Neural cell (in vitro differentiated cells): ENCODE data around the gene DCP1A. TPM values are rescaled to one million over a fixed set of nuclear protein-coding genes. Genes with fewer than 3 reads are reported as not detected.

Source experiments
- H2AFZ ChIP-seq: fragments of 200-600, 300-800 bp; sonication (generic), shearing (Covaris generic); 2 replicates; pipeline ENCODE4 v1.6.0; 2014; ENCODE audit warnings: low read depth, mild to moderate bottlenecking, antibody characterized with exemption, low read length, moderate library complexity
- H3F3A ChIP-seq: fragments of 200-600 bp; shearing (Covaris generic); 2 replicates; pipeline ENCODE4 v1.6.1; 2016; ENCODE audit warnings: mild to moderate bottlenecking, moderate library complexity, mixed read lengths, antibody characterized with exemption, low read length; ENCODE audit not compliant: insufficient read depth, poor library complexity, severe bottlenecking
- H3K27ac ChIP-seq: fragments of 200-600, 300-800 bp; sonication (generic), shearing (Covaris generic); 2 replicates; pipeline ENCODE4 v1.5.1; 2014; ENCODE audit warnings: mild to moderate bottlenecking, low read length, moderate library complexity
- H3K27me3 ChIP-seq: fragments of 300-800, 200-600 bp; sonication (generic), shearing (Covaris generic); 2 replicates; pipeline ENCODE4 v1.6.0; 2014; ENCODE audit warnings: mild to moderate bottlenecking, low read depth, low read length, moderate library complexity; ENCODE audit not compliant: insufficient read depth
- H3K36me3 ChIP-seq: fragments of 300-800, 200-600 bp; sonication (generic), shearing (Covaris generic); 2 replicates; pipeline ENCODE4 v1.5.1; 2014; ENCODE audit warnings: mild to moderate bottlenecking, antibody characterized with exemption, low read length, moderate library complexity; ENCODE audit not compliant: insufficient read depth
- H3K4me2 ChIP-seq: fragments of 300-800, 200-600 bp; sonication (generic), shearing (Covaris generic); 2 replicates; pipeline ENCODE4 v1.6.0; 2014; ENCODE audit warnings: mild to moderate bottlenecking, low read length
- H3K4me3 ChIP-seq: fragments of 300-800, 200-600 bp; sonication (generic), shearing (Covaris generic); 2 replicates; pipeline ENCODE4 v1.5.1; 2014; ENCODE audit warnings: mild to moderate bottlenecking, low read length, moderate library complexity
- H3K79me2 ChIP-seq: fragments of 200-600 bp; shearing (Covaris generic); replicated peaks from 2 replicates; pipeline ENCODE4 v1.6.0; 2014; ENCODE audit warnings: mild to moderate bottlenecking, low read length, moderate library complexity; ENCODE audit not compliant: insufficient read depth
- H3K9ac ChIP-seq: fragments of 300-800, 200-600 bp; sonication (generic), shearing (Covaris generic); 2 replicates; pipeline ENCODE4 v1.6.1; 2016; ENCODE audit warnings: mild to moderate bottlenecking, low read length, mixed read lengths
- H3K9me2 ChIP-seq: fragments of 200-600 bp; shearing (Covaris generic); 2 replicates; pipeline ENCODE4 v1.6.1; 2016; ENCODE audit warnings: mild to moderate bottlenecking, low read length, mixed read lengths; ENCODE audit not compliant: insufficient read depth
- H3K9me3 ChIP-seq: fragments of 200-600, 300-800 bp; sonication (generic), shearing (Covaris generic); 2 replicates; pipeline ENCODE4 v1.6.1; 2016; ENCODE audit warnings: mild to moderate bottlenecking, mixed run types, low read length, moderate library complexity, mixed read lengths
- H4K20me1 ChIP-seq: fragments of 200-600 bp; shearing (Covaris generic); 2 replicates; pipeline ENCODE4 v1.6.1; 2016; ENCODE audit warnings: mild to moderate bottlenecking, mixed run types; ENCODE audit not compliant: insufficient read depth
- EP300 ChIP-seq: fragments of 450-650 bp; conservative IDR thresholded peaks from 2 replicates; pipeline ENCODE4 v1.6.1; 2014; ENCODE audit warnings: antibody characterized with exemption, mild to moderate bottlenecking, moderate library complexity; ENCODE audit not compliant: poor library complexity, severe bottlenecking
- EZH2 ChIP-seq: fragments of 200-600, 300-800 bp; shearing (Covaris generic), sonication (generic); IDR thresholded peaks from 2 replicates; pipeline ENCODE4 v1.6.1; 2014; ENCODE audit warnings: antibody characterized with exemption, low read length, borderline replicate concordance, mild to moderate bottlenecking; ENCODE audit not compliant: insufficient read depth, poor library complexity, severe bottlenecking
- MXI1 ChIP-seq: fragments of 450-650 bp; conservative IDR thresholded peaks from 2 replicates; pipeline ENCODE4 v1.6.1; 2014; ENCODE audit warnings: antibody characterized with exemption, mild to moderate bottlenecking; ENCODE audit not compliant: poor library complexity, severe bottlenecking
- POLR2AphosphoS5 ChIP-seq: IDR thresholded peaks from 2 replicates; pipeline ENCODE4 v1.6.1; 2012
- RAD21 ChIP-seq: fragments of 450-650 bp; conservative IDR thresholded peaks from 2 replicates; pipeline ENCODE4 v1.6.1; 2014; ENCODE audit warnings: antibody characterized with exemption, mild to moderate bottlenecking, moderate library complexity
- SMC3 ChIP-seq: fragments of 450-650 bp; conservative IDR thresholded peaks from 2 replicates; pipeline ENCODE4 v1.6.1; 2014; ENCODE audit warnings: antibody characterized with exemption, mild to moderate bottlenecking, moderate library complexity; ENCODE audit not compliant: poor library complexity
- TAF1 ChIP-seq: IDR thresholded peaks from 2 replicates; pipeline ENCODE4 v1.6.1; 2012; ENCODE audit warnings: low read depth
- polyA plus RNA-seq: library from polyadenylated mRNA; depleted of rRNA; stranded (reverse); fragments of >200 nt; gene quantifications from 2 replicates; pipeline ENCODE4 v1.2.3, GENCODE V29; 2014
- TF ChIP-seq, protein P1 (sequence below): IDR thresholded peaks from 2 replicates; pipeline ENCODE4 v1.6.1; 2012; ENCODE audit warnings: borderline replicate concordance
- TF ChIP-seq, protein P2 (sequence below): fragments of 450-650 bp; IDR thresholded peaks from 2 replicates; pipeline ENCODE4 v1.5.1; 2014; ENCODE audit warnings: antibody characterized with exemption, mild to moderate bottlenecking, moderate library complexity; ENCODE audit not compliant: poor library complexity, severe bottlenecking

DCP1A gene
- polyA plus RNA-seq, 1 donor from 2014 or later: 12.5 TPM

DNA sequence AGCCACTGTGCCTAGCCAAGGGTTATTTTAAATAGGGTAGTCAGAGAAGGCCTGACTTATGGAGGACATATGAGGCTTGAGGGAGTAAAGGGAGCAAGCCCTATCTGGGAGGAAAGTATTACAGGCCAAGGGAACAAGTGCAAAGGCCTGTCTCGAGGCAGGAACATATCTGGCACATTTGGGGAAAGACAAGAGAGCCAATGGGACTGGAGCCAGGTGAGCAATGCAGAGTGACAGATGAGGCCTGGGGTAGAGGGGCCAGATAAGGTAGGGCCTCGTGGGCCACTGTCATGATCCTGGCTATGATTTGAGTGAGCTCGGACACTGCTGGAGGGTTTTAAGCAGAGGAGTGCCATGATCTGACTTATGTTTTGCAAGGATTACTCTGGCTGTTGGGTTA is 43.8 kb downstream of the DCP1A start:
- H3K9me2 ChIP-seq: no peaks in the 10 kb centered on the region
- H4K20me1 ChIP-seq: no peaks in the 10 kb centered on the region
- no peak overlapping the region for H3K4me3 ChIP-seq
- H3K9ac ChIP-seq: no peak overlapping the region
- H2AFZ ChIP-seq: no peak overlapping the region
- no peaks in the 10 kb centered on the region for H3K9me3 ChIP-seq
- peaks cover 3% of the 10 kb centered on the region for H3K36me3 ChIP-seq
- H3K4me2 ChIP-seq: no peak overlapping the region
- no peaks in the 10 kb centered on the region for H3K79me2 ChIP-seq
- H3F3A ChIP-seq: no peaks in the 10 kb centered on the region
- no peaks in the 10 kb centered on the region for H3K27me3 ChIP-seq
- H3K27ac ChIP-seq: no peak overlapping the region
- TF ChIP-seq EZH2 (no peak), MXI1 (no peak), POLR2AphosphoS5 (no peak), TAF1 (no peak), EP300 (no peak)
- TF ChIP-seq, protein P1, sequence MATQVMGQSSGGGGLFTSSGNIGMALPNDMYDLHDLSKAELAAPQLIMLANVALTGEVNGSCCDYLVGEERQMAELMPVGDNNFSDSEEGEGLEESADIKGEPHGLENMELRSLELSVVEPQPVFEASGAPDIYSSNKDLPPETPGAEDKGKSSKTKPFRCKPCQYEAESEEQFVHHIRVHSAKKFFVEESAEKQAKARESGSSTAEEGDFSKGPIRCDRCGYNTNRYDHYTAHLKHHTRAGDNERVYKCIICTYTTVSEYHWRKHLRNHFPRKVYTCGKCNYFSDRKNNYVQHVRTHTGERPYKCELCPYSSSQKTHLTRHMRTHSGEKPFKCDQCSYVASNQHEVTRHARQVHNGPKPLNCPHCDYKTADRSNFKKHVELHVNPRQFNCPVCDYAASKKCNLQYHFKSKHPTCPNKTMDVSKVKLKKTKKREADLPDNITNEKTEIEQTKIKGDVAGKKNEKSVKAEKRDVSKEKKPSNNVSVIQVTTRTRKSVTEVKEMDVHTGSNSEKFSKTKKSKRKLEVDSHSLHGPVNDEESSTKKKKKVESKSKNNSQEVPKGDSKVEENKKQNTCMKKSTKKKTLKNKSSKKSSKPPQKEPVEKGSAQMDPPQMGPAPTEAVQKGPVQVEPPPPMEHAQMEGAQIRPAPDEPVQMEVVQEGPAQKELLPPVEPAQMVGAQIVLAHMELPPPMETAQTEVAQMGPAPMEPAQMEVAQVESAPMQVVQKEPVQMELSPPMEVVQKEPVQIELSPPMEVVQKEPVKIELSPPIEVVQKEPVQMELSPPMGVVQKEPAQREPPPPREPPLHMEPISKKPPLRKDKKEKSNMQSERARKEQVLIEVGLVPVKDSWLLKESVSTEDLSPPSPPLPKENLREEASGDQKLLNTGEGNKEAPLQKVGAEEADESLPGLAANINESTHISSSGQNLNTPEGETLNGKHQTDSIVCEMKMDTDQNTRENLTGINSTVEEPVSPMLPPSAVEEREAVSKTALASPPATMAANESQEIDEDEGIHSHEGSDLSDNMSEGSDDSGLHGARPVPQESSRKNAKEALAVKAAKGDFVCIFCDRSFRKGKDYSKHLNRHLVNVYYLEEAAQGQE: no peak

DNA sequence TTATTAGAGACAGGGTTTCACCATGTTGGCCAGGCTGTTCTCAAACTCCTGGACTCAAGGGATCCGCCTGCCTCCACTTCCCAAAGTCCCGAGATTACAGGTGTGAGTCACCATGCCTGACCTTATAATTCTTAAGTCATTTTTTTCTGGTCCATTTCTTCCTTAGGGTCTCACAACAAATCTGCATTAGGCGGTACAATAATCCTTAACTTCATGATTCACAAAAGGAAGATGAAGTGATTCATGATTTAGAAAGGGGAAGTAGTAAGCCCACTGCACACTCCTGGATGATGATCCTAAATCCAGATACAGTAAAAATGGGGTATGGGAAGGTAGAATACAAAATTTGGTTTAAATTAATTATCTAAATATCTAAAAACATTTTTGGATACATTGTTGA is 46.5 kb downstream of the DCP1A start:
- Histone ChIP-seq H3K36me3 (no peaks in the 10 kb centered on the region), H3K9me2 (no peaks in the 10 kb centered on the region), H3K27me3 (no peaks in the 10 kb centered on the region), H3K79me2 (no peaks in the 10 kb centered on the region), H3K27ac (no peak overlapping the region), H3K4me3 (no peak overlapping the region), H3K9ac (no peak overlapping the region), H3K4me2 (no peak overlapping the region), H4K20me1 (no peaks in the 10 kb centered on the region), H3K9me3 (no peaks in the 10 kb centered on the region), H2AFZ (no peak overlapping the region), H3F3A (no peaks in the 10 kb centered on the region)
- TF ChIP-seq EZH2 (no peak), MXI1 (no peak), EP300 (no peak), RAD21 (no peak), SMC3 (no peak), TAF1 (no peak), POLR2AphosphoS5 (no peak)
- TF ChIP-seq, protein P1: no peak
- TF ChIP-seq, protein P2, sequence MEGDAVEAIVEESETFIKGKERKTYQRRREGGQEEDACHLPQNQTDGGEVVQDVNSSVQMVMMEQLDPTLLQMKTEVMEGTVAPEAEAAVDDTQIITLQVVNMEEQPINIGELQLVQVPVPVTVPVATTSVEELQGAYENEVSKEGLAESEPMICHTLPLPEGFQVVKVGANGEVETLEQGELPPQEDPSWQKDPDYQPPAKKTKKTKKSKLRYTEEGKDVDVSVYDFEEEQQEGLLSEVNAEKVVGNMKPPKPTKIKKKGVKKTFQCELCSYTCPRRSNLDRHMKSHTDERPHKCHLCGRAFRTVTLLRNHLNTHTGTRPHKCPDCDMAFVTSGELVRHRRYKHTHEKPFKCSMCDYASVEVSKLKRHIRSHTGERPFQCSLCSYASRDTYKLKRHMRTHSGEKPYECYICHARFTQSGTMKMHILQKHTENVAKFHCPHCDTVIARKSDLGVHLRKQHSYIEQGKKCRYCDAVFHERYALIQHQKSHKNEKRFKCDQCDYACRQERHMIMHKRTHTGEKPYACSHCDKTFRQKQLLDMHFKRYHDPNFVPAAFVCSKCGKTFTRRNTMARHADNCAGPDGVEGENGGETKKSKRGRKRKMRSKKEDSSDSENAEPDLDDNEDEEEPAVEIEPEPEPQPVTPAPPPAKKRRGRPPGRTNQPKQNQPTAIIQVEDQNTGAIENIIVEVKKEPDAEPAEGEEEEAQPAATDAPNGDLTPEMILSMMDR: no peak
